NCI-H82 (cell line): ENCODE data around the gene PRKCG.

Source experiments
- DNase-seq: peaks from one replicate; lab custom pipeline; 2025; lab: John Stamatoyannopoulos, UW

Gene PRKCG

GRCh38 chr19:53872762-53873161 lies 9.2 kb upstream of the PRKCG start:
- no peak for DNase-seq

DNA sequence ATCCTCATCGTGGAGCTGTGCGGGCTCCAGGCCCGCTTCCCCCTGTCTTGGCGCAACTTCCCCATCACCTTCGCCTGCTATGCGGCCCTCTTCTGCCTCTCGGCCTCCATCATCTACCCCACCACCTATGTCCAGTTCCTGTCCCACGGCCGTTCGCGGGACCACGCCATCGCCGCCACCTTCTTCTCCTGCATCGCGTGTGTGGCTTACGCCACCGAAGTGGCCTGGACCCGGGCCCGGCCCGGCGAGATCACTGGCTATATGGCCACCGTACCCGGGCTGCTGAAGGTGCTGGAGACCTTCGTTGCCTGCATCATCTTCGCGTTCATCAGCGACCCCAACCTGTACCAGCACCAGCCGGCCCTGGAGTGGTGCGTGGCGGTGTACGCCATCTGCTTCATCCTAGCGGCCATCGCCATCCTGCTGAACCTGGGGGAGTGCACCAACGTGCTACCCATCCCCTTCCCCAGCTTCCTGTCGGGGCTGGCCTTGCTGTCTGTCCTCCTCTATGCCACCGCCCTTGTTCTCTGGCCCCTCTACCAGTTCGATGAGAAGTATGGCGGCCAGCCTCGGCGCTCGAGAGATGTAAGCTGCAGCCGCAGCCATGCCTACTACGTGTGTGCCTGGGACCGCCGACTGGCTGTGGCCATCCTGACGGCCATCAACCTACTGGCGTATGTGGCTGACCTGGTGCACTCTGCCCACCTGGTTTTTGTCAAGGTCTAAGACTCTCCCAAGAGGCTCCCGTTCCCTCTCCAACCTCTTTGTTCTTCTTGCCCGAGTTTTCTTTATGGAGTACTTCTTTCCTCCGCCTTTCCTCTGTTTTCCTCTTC lies 8.0 kb upstream of the PRKCG start:
- no peak for DNase-seq

DNA sequence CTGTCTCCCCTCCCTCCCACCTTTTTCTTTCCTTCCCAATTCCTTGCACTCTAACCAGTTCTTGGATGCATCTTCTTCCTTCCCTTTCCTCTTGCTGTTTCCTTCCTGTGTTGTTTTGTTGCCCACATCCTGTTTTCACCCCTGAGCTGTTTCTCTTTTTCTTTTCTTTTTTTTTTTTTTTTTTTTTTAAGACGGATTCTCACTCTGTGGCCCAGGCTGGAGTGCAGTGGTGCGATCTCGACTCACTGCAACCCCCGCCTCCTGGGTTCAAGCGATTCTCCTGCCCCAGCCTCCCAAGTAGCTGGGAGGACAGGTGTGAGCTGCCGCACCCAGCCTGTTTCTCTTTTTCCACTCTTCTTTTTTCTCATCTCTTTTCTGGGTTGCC lies 7.4 kb upstream of the PRKCG start:
- no peak for DNase-seq

DNA sequence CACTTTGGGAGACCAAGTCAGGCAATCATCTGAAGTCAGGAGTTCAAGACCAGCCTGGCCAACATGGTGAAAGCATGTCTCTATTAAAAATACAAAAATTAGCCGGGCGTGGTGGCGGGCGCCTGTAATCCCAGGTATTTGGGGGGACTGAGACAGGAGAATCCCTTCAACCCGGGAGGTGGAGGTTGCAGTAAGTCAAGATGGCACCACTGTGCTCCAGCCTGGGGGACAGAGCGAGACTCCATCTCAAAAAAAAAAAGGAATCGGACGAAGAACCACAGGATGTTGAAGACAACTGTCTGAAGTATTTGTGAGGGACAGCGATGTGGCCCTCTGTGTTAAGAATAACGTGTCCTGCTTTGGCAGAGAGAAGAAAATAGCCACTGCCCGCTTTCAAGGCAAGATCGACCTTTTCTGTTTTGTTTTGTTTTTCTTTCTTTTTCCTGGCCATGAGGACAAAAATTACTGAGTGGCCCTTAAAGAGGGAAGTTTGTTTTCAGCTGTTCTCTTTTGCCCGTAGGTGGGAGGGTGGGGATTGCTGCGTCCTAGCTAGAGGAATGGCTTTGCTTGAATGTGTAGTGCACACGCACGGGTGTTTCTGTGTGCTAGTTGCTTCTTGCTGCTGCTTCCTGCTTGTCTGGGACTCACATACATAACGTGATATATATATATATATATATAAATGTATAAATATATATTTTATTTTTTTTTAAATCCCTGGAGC lies 6.2 kb upstream of the PRKCG start:
- no peak for DNase-seq

DNA sequence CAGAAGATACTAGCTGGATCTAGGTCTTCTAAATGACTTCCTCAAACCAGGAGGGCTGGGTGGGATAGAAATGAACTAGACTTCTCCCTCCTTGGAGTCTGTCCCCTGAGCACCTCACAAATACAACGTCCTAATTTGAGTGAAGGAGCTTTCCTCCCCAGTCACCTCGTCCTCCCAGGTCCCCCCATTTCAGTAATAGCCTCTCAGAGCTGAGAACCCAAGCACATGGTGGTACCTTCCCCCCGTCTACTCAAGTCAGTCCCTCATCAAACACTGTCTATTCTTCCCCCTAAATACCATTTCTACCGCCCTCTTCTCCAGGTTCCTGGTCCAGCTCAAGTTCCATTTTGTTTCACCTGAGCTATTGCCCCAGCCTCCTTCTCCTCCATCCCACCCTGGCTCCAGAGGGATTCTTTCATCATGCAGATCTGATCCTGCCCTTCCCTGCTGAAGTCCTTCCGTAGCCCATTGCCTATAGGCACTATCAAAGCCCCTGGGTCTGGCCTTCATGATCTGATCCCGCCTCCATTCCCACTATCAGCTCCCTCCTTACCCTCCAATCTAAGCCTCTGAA lies 5.3 kb upstream of the PRKCG start:
- no peak for DNase-seq

- DNase-seq: no peak
Observed at GRCh38 chr19:53877361-53877766, 4.6 kb upstream of the PRKCG start.

DNA sequence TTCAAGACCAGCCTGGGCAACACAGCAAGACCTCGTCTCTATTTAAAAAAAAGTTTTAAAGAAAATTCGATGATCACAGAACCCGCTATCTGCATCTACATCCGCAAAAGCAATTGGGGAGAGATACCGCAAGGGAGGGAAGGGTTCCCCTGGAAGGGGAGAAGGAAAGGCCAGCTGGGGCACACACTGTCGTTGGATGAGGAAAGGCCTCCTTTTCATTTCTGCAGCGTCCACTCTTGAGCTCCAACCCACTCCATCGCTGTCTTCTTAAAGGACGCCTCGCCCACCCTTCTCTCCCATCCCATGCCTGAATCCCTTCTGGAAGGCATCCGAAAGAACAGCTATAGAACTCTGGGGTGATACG lies 3.2 kb upstream of the PRKCG start:
- no peak for DNase-seq

- peak; percentile 93 for DNase-seq
Observed at GRCh38 chr19:53879140-53880081, 2.6 kb upstream of the PRKCG start.

DNA sequence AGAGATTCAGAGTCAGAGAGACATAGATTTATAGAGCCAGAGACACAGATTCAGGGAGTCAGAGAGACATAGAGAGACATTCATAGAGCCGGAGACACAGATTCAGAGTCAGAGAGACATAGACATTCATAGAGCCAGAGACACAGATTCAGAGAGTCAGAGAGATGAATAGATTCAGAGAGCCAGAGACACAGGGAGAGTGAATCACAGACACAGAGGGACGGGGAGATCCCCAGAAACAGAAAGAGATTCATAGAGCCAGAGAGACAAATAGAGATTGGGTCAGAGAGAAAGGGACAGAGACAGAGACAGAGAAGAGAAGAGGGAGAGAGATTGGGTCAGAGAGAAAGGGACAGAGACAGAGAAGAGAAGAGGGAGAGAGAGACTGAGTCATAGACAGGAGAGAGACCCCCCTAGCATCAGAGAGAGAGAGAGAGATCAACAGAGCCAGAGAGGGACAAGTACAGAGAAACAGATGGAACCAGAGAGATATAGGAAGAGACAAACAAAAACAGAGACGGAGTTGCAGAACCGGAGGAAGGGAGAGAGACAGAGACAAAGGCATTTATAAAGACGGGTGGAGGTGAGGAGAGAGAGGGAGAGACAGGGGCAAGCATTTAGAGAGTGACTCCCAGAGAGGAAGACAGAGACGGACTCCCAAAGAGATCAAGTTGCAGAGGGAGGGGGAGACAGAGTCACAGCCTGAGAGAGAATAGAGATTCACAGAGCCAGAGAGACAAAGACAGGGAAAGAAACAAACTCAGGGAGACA lies 1.1 kb upstream of the PRKCG start:
- no peak for DNase-seq

GRCh38 chr19:53882391-53883050 lies 524 bp downstream of the PRKCG start:
- no peak for DNase-seq

DNA sequence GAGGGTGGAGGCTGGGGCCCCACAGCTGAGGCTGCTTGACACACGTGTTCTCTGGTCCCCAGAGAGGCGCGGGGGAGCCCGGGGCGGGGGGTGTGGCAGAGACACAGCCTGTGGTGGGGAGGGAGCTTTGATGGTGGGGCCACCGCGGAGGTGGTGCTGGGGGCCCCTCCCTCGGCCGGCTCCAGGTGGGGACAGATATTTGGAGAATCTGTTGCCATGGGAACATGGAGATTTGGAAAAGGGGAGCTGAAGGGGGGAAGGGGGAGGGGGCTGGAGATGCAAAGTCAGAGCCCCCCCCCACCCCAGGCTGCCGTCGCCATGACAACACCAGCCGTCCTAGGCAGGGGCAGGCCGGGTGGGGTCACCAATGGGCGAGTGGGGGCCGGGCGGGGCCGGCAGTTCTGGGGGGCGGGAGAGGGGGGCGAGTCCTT lies 1.2 kb downstream of the PRKCG start:
- DNase-seq: no peak

GRCh38 chr19:53883741-53884140 lies 1.7 kb downstream of the PRKCG start:
- no peak for DNase-seq

DNA sequence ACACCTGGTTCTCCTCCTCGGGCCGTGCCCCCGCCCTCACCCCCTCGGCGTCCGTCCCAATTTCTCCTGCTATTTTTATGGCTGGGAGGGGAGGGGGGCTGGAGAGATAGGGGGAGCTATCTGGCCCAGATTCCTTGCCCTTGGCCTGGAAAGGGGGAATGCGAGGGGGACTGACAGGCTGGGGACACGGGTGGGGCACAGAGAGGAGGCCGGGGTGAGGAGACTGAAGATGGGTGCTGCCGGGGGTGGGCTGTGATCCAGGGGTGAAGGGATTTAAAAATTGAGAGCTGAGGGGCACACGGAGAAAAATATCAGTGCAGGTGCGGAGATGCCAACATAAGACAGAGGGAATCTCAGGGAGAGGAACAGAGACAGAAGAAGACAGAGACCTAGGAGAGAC lies 2.3 kb downstream of the PRKCG start:
- no peak for DNase-seq

GRCh38 chr19:53885036-53885435 lies 3.0 kb downstream of the PRKCG start:
- DNase-seq: no peak

DNA sequence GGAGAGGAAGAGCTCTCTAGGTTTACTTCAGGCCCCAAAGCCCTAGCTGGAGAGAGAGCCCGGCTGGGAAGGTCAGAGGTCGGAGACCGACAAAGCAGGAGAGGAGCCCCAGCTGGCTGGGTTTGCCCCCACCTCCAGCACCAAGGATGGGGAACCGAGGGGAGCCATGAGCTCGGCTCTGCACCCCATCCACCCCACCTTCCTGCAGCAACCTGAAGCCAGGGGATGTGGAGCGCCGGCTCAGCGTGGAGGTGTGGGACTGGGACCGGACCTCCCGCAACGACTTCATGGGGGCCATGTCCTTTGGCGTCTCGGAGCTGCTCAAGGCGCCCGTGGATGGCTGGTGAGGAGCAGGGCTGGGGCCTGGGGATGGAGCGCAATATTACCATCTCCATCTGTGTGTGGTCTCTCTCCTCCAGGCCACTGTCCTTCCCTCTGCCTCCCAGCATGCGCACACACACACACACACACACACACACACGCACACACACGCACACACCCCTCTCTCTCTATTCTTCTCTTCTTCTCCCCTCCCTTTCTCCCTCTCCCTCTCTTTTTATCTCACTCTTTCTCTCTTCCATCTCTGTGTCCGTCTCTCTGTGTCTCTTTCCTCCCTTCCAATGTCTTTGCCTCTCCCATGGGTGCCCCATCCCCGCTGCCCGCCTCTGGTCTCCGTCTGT lies 10.4 kb downstream of the PRKCG start:
- no peak for DNase-seq

DNA sequence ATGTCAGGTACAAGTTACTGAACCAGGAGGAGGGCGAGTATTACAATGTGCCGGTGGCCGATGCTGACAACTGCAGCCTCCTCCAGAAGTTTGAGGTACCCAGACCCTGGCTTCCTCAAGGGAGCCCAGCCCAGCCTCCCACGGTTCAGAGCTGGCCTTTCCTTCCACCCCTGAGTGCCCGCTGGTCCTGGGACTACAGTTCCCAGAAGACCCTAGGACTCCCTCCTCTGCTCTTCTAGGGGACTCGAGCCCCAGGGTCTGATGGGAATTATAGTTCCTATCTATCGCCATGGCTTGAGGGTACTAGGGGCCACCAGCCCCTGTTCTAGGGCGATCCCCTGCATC lies 11.0 kb downstream of the PRKCG start:
- peak; percentile 51 for DNase-seq

- DNase-seq: no peak
Observed at GRCh38 chr19:53894707-53895106, 12.7 kb downstream of the PRKCG start.

GRCh38 chr19:53896682-53897081 lies 14.7 kb downstream of the PRKCG start:
- DNase-seq: no peak

DNA sequence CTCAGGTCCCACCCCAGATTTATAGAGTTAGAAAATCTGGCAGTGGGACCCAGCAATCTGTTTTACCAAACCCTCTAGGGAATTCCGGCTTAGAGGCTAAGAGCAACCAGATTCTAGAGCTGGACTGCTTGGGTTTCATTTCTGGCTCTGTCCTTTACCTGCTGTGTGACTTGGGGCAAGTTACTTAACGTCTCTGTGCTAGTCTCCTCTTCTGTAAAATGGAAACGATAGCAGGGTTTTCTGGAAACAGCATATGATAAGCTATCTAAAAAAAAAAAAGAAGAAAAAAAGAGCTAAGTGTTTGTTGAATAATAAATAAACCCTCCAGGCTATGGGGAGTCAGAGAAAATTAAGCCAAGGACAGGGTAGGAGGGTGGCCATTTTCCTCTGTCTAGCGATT lies 15.5 kb downstream of the PRKCG start:
- no peak for DNase-seq

GRCh38 chr19:53898166-53898565 lies 16.2 kb downstream of the PRKCG start:
- no peak for DNase-seq
